ENCODE results near the gene MORN1. TPM values are rescaled to one million over a fixed set of nuclear protein-coding genes. Genes with fewer than 3 reads are reported as not detected.
"Not testable (repeated sequence)": the region's sequence is repeated elsewhere in the genome, so short reads cannot be mapped to it uniquely, and the experiment has no call there.

The MORN1 gene
- total RNA-seq = 9.0 and 11.1 TPM in 2 replicates

- H3K27me3 Mint-ChIP-seq = no peaks in the 10 kb centered on the region
- H3K9me3 Mint-ChIP-seq = no peaks in the 10 kb centered on the region
- intact Hi-C loops (cut with micrococcal nuclease) = loop anchor here (1.0 to 2.0 kb wide), 3 partner anchors 21 to 135 kb away; partner anchors contain the start of genes PANK4 and PEX10
- DNase-seq = peak; percentile 100
- peaks cover 23% of the 10 kb centered on the region for H3K4me1 Mint-ChIP-seq
- H3K4me3 Mint-ChIP-seq = peak within 1 kb of the TSS; percentile 90
- peak within 1 kb of the TSS; percentile 68 for H3K27ac Mint-ChIP-seq
- H3K36me3 Mint-ChIP-seq (ENCODE audit: low read depth) = peaks cover 26% of the 10 kb centered on the region
Observed at GRCh38 chr1:2391041-2391930, at the start of gene MORN1, which contains the start of gene RER1. MORN1 (minus strand) TSS chr1:2391554; CDS start chr1:2391533, 21 bp downstream. RER1 (plus strand) TSS chr1:2391841; CDS start chr1:2395791, 3,950 bp downstream.

DNA sequence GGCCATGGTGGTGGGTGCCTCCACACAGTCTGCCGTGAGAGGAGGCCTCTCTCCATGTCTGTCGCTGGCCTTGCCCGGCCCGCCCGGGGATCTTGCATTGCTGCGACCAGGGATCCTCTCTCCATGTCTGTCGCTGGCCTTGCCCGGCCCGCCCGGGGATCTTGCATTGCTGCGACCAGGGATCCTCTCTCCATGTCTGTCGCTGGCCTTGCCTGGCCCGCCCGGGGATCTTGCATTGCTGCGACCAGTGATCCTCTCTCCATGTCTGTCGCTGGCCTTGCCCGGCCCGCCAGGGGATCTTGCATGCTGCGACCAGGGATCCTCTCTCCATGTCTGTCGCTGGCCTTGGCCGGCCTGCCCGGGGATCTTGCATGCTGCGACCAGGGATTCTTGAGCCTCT lies 49.0 kb upstream of the MORN1 start:
- DNase-seq = peak; percentile 64
- H3K27me3 Mint-ChIP-seq; H3K9me3 Mint-ChIP-seq; intact Hi-C loops (cut with micrococcal nuclease); H3K36me3 Mint-ChIP-seq (ENCODE audit: low read depth); H3K4me1 Mint-ChIP-seq; H3K4me3 Mint-ChIP-seq; H3K27ac Mint-ChIP-seq: not testable (repeated sequence)

DNA sequence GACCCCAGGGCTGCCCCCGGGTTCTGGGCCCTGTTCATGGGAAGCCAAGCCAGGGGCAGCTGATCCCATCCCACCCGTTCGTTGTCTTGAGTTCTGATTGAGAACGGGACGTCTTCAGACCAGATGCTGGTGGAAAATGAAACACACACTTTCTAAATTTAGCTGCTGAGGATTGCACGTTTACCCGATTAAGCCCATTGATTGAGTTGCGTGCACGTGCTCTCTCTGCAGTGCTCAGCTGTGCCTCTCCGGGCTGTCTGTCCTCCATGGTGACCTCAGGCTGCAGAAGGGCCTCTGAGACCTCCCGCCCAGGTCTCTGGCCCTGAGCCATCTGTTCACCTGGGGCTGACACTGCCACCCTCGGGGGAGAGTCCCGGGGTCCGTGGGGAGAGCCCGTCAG lies 48.0 kb upstream of the MORN1 start:
- peaks cover 4% of the 10 kb centered on the region for H3K27me3 Mint-ChIP-seq
- H3K36me3 Mint-ChIP-seq (ENCODE audit: low read depth) = no peaks in the 10 kb centered on the region
- H3K9me3 Mint-ChIP-seq = no peaks in the 10 kb centered on the region
- H3K27ac Mint-ChIP-seq = no peak overlapping the region
- H3K4me1 Mint-ChIP-seq = no peaks in the 10 kb centered on the region
- intact Hi-C loops (cut with micrococcal nuclease) = no loop called here
- H3K4me3 Mint-ChIP-seq = no peak overlapping the region
- DNase-seq = no peak

GRCh38 chr1:2438641-2439040 lies 47.3 kb upstream of the MORN1 start:
- intact Hi-C loops (cut with micrococcal nuclease) = no loop called here
- H3K9me3 Mint-ChIP-seq = no peaks in the 10 kb centered on the region

GRCh38 chr1:2438038-2438437 lies 46.7 kb upstream of the MORN1 start:
- intact Hi-C loops (cut with micrococcal nuclease) = no loop called here

More at GRCh38 chr1:2438641-2439040, 47.3 kb upstream of the MORN1 start:
- Mint-ChIP-seq H3K4me3 (no peak overlapping the region), H3K4me1 (no peaks in the 10 kb centered on the region), H3K36me3 (ENCODE audit: low read depth) (no peaks in the 10 kb centered on the region), H3K27ac (no peak overlapping the region), H3K27me3 (peaks cover 2% of the 10 kb centered on the region)
- no peak for DNase-seq

GRCh38 chr1:2437617-2438016 lies 46.3 kb upstream of the MORN1 start:
- Mint-ChIP-seq H3K27me3 (no peaks in the 10 kb centered on the region), H3K4me3 (no peak overlapping the region), H3K36me3 (ENCODE audit: low read depth) (no peaks in the 10 kb centered on the region), H3K9me3 (no peaks in the 10 kb centered on the region), H3K27ac (no peak overlapping the region), H3K4me1 (no peaks in the 10 kb centered on the region)
- DNase-seq = no peak
- intact Hi-C loops (cut with micrococcal nuclease) = no loop called here

More at GRCh38 chr1:2438038-2438437, 46.7 kb upstream of the MORN1 start:
- H3K9me3 Mint-ChIP-seq = no peaks in the 10 kb centered on the region
- no peaks in the 10 kb centered on the region for H3K36me3 Mint-ChIP-seq (ENCODE audit: low read depth)
- DNase-seq = no peak
- H3K27me3 Mint-ChIP-seq = peaks cover 2% of the 10 kb centered on the region
- no peaks in the 10 kb centered on the region for H3K4me1 Mint-ChIP-seq
- H3K27ac Mint-ChIP-seq = no peak overlapping the region
- no peak overlapping the region for H3K4me3 Mint-ChIP-seq

- no peaks in the 10 kb centered on the region for H3K36me3 Mint-ChIP-seq (ENCODE audit: low read depth)
- no peak overlapping the region for H3K27ac Mint-ChIP-seq
- no peak for DNase-seq
- H3K9me3 Mint-ChIP-seq = no peaks in the 10 kb centered on the region
- no peak overlapping the region for H3K4me3 Mint-ChIP-seq
- intact Hi-C loops (cut with micrococcal nuclease) = no loop called here
- no peaks in the 10 kb centered on the region for H3K4me1 Mint-ChIP-seq
- H3K27me3 Mint-ChIP-seq = no peaks in the 10 kb centered on the region
Observed at GRCh38 chr1:2436876-2437275, 45.5 kb upstream of the MORN1 start.

GRCh38 chr1:2435746-2436355 lies 44.5 kb upstream of the MORN1 start:
- Mint-ChIP-seq H3K9me3 (no peaks in the 10 kb centered on the region), H3K36me3 (ENCODE audit: low read depth) (no peaks in the 10 kb centered on the region), H3K27me3 (no peaks in the 10 kb centered on the region), H3K27ac (no peak overlapping the region), H3K4me1 (no peaks in the 10 kb centered on the region), H3K4me3 (no peak overlapping the region)
- intact Hi-C loops (cut with micrococcal nuclease) = no loop called here
- DNase-seq = no peak

DNA sequence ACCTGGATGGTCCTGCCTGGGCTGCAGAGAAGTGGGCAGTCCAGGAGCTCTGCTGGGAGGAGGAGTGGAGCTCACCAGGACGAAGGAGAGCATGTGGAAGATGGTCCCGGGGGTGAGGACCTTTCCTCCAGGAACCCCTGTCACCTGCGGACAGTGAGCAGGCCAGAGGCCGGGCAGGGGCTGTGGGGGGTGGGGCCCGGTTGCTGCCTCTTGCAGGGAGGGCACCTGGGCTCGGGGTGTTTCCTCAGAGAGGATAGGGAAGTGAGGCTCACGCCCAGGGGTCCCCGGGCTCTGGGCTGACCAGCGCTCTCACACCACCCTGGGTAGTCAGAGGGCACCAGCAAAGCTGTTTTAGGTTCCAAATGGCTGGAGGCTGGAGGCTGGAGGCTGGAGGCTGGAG lies 43.7 kb upstream of the MORN1 start:
- intact Hi-C loops (cut with micrococcal nuclease) = no loop called here
- H3K27ac Mint-ChIP-seq = peak overlapping the region; percentile 8
- H3K4me3 Mint-ChIP-seq = no peak overlapping the region
- H3K36me3 Mint-ChIP-seq (ENCODE audit: low read depth) = no peaks in the 10 kb centered on the region
- H3K4me1 Mint-ChIP-seq = no peaks in the 10 kb centered on the region
- H3K9me3 Mint-ChIP-seq = no peaks in the 10 kb centered on the region
- no peaks in the 10 kb centered on the region for H3K27me3 Mint-ChIP-seq
- no peak for DNase-seq

GRCh38 chr1:2433936-2434655 lies 42.7 kb upstream of the MORN1 start:
- Mint-ChIP-seq H3K4me1 (no peaks in the 10 kb centered on the region), H3K9me3 (no peaks in the 10 kb centered on the region), H3K36me3 (ENCODE audit: low read depth) (no peaks in the 10 kb centered on the region), H3K4me3 (no peak overlapping the region), H3K27ac (no peak overlapping the region), H3K27me3 (no peaks in the 10 kb centered on the region)
- intact Hi-C loops (cut with micrococcal nuclease) = no loop called here
- DNase-seq = no peak

- H3K27me3 Mint-ChIP-seq = no peaks in the 10 kb centered on the region
- no peaks in the 10 kb centered on the region for H3K4me1 Mint-ChIP-seq
- no peak overlapping the region for H3K27ac Mint-ChIP-seq
- no peak for DNase-seq
- no peaks in the 10 kb centered on the region for H3K9me3 Mint-ChIP-seq
- intact Hi-C loops (cut with micrococcal nuclease) = no loop called here
- no peak overlapping the region for H3K4me3 Mint-ChIP-seq
- H3K36me3 Mint-ChIP-seq (ENCODE audit: low read depth) = no peaks in the 10 kb centered on the region
Observed at GRCh38 chr1:2433196-2433595, 41.8 kb upstream of the MORN1 start.

GRCh38 chr1:2432441-2432844 lies 41.1 kb upstream of the MORN1 start:
- no peak overlapping the region for H3K27ac Mint-ChIP-seq
- DNase-seq = no peak
- intact Hi-C loops (cut with micrococcal nuclease) = no loop called here
- no peaks in the 10 kb centered on the region for H3K9me3 Mint-ChIP-seq
- H3K4me1 Mint-ChIP-seq = no peaks in the 10 kb centered on the region
- no peaks in the 10 kb centered on the region for H3K27me3 Mint-ChIP-seq
- no peaks in the 10 kb centered on the region for H3K36me3 Mint-ChIP-seq (ENCODE audit: low read depth)
- H3K4me3 Mint-ChIP-seq = no peak overlapping the region

GRCh38 chr1:2431518-2431917 lies 40.2 kb upstream of the MORN1 start:
- no peak overlapping the region for H3K4me3 Mint-ChIP-seq
- DNase-seq = no peak
- no peaks in the 10 kb centered on the region for H3K36me3 Mint-ChIP-seq (ENCODE audit: low read depth)
- intact Hi-C loops (cut with micrococcal nuclease) = no loop called here
- H3K27ac Mint-ChIP-seq = no peak overlapping the region
- no peaks in the 10 kb centered on the region for H3K27me3 Mint-ChIP-seq
- H3K9me3 Mint-ChIP-seq = no peaks in the 10 kb centered on the region
- no peaks in the 10 kb centered on the region for H3K4me1 Mint-ChIP-seq

DNA sequence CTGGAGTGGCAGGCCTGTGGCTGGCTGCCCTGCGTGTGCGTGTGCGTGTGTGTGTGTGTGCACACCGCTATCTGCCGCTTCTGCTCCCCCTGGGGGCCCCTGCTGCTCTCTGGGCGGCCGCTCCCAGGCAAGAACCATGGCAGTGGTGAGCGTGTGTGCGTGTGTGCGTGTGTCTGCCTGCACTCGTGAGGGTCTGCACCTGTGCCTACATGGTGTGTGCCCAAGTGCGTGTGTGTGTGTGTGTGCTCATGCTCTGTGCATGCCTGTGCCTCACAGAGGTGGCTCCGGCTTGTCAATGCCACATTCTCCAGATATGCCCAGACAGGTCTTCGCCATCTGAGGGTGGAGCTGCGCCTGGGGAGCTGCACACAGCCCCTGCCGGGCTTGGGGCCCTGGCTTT lies 39.7 kb upstream of the MORN1 start:
- Mint-ChIP-seq H3K27me3 (no peaks in the 10 kb centered on the region), H3K27ac (no peak overlapping the region), H3K9me3 (no peaks in the 10 kb centered on the region), H3K36me3 (ENCODE audit: low read depth) (no peaks in the 10 kb centered on the region), H3K4me3 (no peak overlapping the region), H3K4me1 (no peaks in the 10 kb centered on the region)
- intact Hi-C loops (cut with micrococcal nuclease) = no loop called here
- DNase-seq = no peak
